T follicular helper cell (primary cell): ENCODE data around the gene STK11.

Experiments used
- DNase-seq: peaks from one replicate; pipeline ENCODE4 v3.0.0-alpha.2; 2020; ENCODE audit warnings: low read depth

The STK11 gene

DNA sequence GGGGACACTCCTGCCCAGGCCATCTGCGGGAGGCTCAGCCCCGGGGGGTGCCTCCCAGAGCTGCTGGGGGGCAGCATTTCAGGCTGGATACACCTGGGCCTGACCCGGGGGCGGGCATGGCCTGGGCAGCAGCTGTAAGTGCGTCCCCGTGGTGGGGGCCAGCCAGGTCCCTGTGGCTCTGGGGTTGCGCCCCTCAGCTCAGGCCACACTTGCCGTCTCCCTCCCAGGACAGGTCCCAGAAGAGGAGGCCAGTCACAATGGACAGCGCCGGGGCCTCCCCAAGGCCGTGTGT, 20.6 kb downstream of the STK11 start:
- no peak for DNase-seq

GRCh38 chr19:1226522-1227303, 21.1 kb downstream of the STK11 start:
- no peak for DNase-seq

GRCh38 chr19:1227304-1228054, 21.9 kb downstream of the STK11 start:
- DNase-seq: no peak

DNA sequence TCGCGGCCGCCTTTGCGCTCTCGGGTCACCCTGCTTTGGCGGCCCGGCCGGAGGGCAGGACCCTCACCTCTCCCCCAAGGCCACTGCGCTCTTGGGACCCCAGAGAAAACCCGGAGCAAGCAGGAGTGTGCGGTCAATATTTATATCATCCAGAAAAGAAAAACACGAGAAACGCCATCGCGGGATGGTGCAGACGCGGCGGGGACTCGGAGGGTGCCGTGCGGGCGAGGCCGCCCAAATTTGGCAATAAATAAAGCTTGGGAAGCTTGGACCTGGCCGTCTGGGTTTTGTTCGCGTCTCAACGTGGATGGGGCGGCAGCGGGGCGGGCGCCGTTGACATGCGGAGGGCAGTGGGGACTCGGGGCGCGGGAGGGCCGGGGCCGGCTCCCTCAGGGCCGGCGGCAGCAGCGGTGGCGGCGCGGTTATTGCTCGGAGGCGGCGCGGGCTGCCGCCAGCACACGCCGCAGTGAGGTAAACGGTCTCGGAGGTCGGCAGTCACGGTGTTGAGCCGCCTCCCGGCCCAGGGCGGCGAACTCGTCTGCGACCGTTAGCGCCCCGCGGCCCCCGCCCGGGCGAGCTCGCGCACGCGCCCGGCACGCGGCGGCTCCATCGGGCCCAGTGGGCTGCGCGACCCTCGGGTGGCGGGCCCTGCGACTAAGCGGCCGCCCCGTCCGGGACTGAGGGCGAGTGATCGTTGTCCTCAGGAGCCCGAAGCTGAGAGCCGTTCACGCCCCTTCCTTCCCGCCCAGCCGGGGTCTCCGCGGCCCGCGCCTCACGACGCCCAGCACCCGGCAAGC, 22.8 kb downstream of the STK11 start:
- no peak for DNase-seq

DNA sequence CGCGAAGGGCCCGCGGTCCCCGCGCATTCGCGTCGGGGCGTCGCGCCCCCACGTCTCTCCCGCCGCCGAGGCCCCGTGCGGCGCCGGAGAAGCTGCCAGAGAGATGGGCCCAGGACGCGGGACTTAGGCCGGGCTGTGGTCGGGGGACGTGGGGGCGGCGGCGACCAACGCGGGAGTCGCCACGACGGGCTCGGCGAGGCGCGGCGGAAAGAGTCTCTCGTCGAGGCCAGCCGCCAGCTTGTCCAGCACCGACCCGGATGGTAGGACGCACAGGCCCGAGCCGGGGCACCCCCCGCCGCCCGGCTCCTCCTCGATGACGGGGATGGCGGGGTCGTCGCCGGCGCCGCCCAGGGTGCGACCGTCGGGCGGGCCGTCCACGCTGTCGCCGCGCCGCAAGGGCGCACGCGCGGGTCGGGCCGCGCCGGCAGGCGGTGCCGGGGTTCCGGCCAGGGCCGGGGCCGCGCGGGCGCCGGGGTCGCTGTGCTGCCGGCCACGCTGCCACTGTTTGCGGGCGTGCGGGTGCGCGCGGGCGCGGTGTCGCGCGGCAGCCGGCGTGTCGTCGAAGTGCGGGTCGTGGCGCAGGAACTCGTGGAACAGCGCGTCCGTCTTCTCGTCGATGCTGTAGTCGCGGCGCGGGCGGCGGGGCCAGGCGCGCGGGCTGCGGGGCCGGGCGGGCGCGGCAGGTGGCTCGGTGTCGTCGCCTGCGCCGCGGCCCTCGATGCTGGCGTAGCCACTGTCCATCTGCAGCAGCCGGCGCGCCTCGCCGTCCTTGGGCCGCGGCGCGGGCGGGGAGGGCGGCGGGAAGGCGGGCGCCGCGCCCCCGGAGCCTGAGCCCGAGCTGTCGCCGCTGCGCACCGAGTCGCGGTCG, 23.7 kb downstream of the STK11 start:
- no peak for DNase-seq

GRCh38 chr19:1229924-1230782, 24.6 kb downstream of the STK11 start:
- DNase-seq: no peak

- no peak for DNase-seq
Observed at GRCh38 chr19:1230783-1231489, 25.4 kb downstream of the STK11 start.

GRCh38 chr19:1231729-1232637, 26.4 kb downstream of the STK11 start:
- no peak for DNase-seq

DNA sequence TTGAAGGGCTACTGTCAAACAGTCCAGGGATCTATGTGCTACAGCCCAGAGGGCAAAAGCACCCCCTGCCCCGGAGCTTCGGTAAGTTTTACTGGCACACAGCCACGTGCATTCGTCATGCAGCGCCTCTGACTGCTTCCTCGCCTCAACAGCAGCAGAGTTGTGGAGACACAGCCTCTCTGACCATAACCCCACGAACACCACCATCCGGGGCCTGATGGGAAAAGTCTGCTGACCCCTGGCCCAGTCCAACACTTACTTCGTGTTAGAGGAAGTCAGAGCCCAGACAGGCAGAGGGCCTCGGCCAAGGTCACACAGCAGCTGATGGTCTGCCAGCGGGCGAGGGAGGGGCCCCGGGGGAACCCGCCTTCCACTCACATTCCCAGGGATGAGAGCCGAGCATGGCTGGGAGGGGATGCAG, 27.1 kb downstream of the STK11 start:
- DNase-seq: no peak

DNA sequence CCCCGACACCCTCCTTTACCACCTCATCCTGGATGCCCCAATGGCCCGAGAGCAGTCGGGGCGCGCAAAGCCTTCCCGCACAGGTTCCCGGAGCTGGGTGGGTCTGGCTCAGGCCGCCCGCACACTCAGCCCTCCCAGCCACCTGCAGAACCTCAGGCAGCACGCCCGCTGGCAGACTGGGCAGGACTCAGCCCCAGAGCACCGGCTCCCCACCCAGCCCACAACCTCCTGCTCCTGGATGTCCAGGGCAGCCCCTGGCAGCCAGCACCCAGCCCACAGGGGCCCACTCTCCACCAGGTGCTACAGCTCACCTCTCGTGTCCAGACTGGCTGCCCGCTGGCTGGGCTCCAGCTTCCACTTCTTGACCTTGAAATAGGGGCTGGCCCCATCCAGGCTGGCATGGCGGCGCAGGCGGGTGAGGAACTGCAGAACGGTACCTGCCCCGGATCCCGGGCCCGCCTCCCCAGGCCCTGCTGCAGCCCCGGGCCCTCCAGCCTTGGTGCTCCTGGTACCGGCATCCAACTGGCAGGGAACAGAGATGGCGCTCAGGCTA, 27.6 kb downstream of the STK11 start:
- DNase-seq: no peak

DNA sequence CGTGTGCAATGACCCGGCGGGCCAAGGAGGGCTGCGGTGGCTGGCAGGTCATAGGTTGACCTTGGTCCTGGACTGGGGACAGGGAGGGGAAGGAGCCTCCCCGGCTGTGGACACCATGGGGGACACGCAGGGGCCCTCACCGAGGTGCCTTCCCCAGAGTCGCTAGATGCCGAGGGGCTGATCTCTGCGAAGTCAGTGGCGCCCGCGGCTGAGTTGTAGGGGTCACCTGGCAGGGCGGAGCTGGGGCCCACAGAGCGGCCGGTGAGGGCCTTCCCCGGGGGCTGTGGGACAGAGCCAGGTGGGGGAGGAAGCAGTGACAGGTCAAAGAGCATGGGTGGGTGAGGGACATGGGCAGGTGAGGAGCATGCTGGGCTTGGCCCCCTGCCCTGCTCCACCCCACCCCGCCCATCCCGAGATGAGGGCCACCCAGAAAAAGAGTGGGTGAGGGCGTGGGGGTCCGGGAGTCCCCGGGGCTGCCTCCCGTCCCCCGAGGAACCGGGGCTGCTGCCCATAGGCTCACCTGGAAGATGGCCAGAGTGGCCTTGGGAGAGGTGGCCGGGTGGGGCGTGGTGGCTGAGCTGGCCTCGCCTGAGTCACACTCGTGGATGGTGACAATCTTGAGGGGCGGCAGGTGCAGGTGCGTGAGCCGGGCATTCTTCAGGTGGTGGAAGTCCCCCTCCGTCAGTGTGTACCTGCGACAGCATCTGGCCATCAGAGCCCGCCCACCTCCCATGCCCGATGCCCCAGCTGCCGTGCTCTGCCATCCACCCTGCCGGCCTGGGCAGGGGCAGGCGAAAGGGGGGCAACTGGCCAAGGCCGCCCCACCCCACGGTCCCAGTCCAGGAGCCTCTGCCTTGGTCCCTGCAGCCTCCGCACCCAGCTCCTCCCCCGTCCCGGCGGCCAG, 28.7 kb downstream of the STK11 start:
- DNase-seq: no peak

GRCh38 chr19:1234955-1235380, 29.4 kb downstream of the STK11 start:
- no peak for DNase-seq

DNA sequence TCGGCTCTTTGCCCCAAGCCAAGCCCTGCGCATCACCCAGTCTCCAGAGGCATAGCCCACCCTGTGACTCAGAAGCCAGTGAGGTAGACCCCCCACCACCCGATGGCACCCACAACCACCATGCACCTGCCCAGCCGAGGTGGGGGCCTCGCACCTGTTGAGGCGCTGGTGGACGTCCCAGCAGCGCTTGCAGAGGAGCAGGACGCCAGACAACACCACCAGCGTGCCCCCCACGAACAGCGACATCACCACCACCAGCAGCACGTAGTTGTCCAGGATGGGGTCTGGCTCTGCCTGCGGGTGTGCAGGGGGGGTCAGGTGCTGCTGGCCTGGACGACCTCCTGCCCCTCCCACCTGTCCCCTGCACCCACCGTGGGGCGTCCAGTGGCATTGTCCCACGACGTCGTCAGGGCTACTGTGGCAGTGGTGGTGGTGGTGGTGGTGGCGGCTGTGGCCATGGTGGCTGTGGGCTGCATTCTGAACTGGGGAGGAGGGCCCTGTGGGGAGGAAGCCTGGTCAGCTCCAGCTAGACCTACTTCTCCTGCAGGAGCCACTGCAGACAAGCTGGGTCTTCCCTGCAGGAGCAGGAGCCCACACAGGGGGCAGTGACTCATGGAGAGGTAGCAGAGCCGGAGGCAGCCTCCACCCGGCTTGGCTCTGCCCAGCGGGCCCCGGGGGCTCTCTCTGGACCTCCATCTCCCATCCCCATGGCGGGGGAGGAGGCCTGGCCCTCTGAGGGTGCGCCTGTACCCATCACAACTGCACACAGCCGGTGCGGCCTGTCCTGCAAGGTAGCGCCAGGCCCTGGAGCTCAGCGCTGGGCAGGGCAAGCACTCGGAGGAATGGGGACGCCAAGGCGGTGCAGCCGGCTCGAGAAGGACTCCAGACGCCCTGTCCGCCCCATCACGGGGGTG, 30.3 kb downstream of the STK11 start:
- DNase-seq: no peak

GRCh38 chr19:1236576-1236975, 31.0 kb downstream of the STK11 start:
- no peak for DNase-seq

DNA sequence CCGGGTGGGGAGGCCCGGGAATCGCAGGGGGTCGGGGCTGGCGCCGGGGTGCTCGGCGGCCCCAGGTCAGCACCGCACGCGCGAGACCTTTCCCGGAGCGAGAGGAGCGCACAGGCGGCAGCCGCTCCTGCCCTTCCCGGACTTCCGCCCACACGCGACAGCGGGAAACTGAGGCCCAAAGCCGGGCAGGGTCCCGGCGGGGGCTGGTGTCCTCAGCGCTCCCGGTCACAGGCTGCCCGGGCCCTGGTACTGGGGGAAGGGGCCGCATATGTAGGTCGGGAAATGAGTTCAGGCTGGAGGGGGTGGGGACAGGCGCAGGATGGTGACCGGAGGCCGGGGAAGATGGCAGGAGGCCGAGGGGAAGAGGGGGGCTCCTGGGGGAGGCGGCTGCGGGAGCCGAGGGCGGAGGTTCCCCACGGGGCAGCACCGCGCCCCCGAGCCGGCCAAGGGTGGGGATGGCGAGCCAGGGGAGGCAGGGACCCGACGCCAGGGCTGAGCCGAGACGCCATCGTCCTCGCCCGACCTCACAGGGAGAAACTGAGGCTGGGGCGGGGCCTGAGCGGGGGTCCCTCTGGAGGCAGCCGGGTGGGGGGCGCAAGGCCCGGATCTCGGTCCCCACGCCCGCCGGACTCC, 31.6 kb downstream of the STK11 start:
- no peak for DNase-seq

DNA sequence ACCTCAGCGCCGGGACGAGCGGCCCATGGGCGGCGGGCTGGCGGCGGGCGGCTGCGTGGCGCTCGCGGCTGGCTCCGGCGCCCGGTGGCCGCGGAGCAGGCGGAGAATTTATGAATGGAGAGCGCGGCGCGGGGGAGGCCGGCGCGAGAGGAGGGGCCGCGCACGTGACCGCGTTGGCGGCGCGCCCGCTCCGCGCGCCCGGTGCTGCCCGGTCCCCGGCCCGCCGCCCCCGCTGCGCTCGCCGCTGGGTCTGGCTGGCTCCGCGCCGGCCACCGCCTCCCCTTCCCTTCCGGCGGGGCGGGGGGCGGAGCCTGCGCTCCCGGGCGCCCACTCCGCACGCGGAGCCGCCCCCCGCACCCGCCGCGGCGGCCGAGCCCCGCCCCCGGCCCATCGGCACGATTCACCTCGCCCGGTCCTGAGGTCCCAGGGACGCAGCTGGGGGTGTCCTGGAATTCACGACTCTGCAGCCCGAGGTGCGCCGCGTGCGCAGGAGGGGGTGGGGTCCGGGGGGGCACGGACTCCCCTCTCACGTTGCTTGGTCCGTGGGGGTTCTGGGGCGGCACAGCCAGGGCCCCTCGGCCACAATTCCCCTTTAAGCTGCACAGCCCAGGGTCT, 32.3 kb downstream of the STK11 start, which contains the start of gene CBARP:
Gene CBARP (minus strand): TSS at position 252 of the 615 bp plus-strand sequence. CDS start 1,905 bp downstream, outside the sequence.
- no peak for DNase-seq
